Natural killer cell (primary cell): Measurements from ENCODE around the gene ELF5. TPM values are rescaled to one million over a fixed set of nuclear protein-coding genes. Genes with fewer than 3 reads are reported as not detected.

Source experiments
- ATAC-seq, 3 donors: fragments of 150-1000 bp in 2 of 3; fragments of 200-7000 bp in 1 of 3; cut with Tn5 transposase; 1 replicate in 1 of 3; 2 replicates in 2 of 3; pipeline ENCODE4 v1.10.0; 2021; ENCODE audit warnings: mild to moderate bottlenecking in 2 of 3, moderate library complexity in 2 of 3
- DNase-seq, 2 donors: peaks; one replicate each; pipeline versions ENCODE4 v3.0.0 to v3.0.0-alpha.2; 2013 to 2021; ENCODE audit warnings: mixed read lengths in 1 of 2
- H3K27ac ChIP-seq: one replicate; pipeline ENCODE4 v1.5.1; 2013; ENCODE audit warnings: mild to moderate bottlenecking, low read length
- H3K27me3 ChIP-seq: one replicate; pipeline ENCODE4 v1.6.1; 2013; ENCODE audit warnings: low read length; ENCODE audit not compliant: control insufficient read depth, insufficient read depth
- H3K36me3 ChIP-seq: one replicate; pipeline ENCODE4 v1.6.1; 2013; ENCODE audit warnings: low read length; ENCODE audit not compliant: control insufficient read depth, insufficient read depth
- H3K4me1 ChIP-seq: one replicate; pipeline ENCODE4 v1.6.1; 2013; ENCODE audit warnings: low read length; ENCODE audit not compliant: control insufficient read depth, insufficient read depth
- H3K4me3 ChIP-seq: one replicate; pipeline ENCODE4 v1.5.1; 2013; ENCODE audit warnings: low read length
- H3K9me3 ChIP-seq: one replicate; pipeline ENCODE4 v1.6.1; 2013; ENCODE audit warnings: low read length; ENCODE audit not compliant: control insufficient read depth, insufficient read depth
- H3K27ac Mint-ChIP-seq, 2 donors: one replicate each; pipeline ENCODE4 v1.8.0; 2022; ENCODE audit warnings: mild to moderate bottlenecking in 2 of 2, mixed read lengths in 2 of 2, moderate library complexity in 1 of 2
- H3K27me3 Mint-ChIP-seq, 2 donors: one replicate each; pipeline ENCODE4 v1.8.0; 2022; ENCODE audit warnings: low read depth in 2 of 2, mixed read lengths in 2 of 2
- H3K36me3 Mint-ChIP-seq: one replicate; pipeline ENCODE4 v1.8.0; 2022; ENCODE audit warnings: mixed read lengths
- H3K4me1 Mint-ChIP-seq, 2 donors: one replicate each; pipeline ENCODE4 v1.8.0; 2022; ENCODE audit warnings: mixed read lengths in 2 of 2
- H3K4me3 Mint-ChIP-seq: one replicate; pipeline ENCODE4 v1.8.0; 2022; ENCODE audit warnings: mild to moderate bottlenecking, moderate library complexity, mixed read lengths
- H3K9me3 Mint-ChIP-seq, 2 donors: one replicate each; pipeline ENCODE4 v1.8.0; 2022; ENCODE audit warnings: mixed read lengths in 2 of 2
- CTCF ChIP-seq: fragments of 200-600 bp; IDR thresholded peaks from one replicate; pipeline ENCODE4 v1.8.0; 2022; ENCODE audit warnings: antibody characterized with exemption
- WGBS: methylation state at CpG from one replicate; pipeline ENCODE4 v1.1.7; 2013; ENCODE audit warnings: missing lambda C conversion rate; ENCODE audit not compliant: insufficient coverage; 5-methylcytosine and 5-hydroxymethylcytosine counted together
- intact Hi-C: fragments of 100-400 bp; cut with micrococcal nuclease; formaldehyde crosslinking; loops from one replicate; pipeline ENCODE4 v1.14.2; 2022
- total RNA-seq, 4 donors: library from RNA; stranded (reverse); fragments of 120-200 nt in 1 of 4; gene quantifications; one replicate each; pipeline versions ENCODE4 v1.2.3 to v1.2.4, GENCODE V29; 2013 to 2022

The ELF5 gene
- total RNA-seq, 3 donors from 2014 or later (not counting 1 experiment from before 2014, with no cell fraction given): not detected

- Histone ChIP-seq H3K4me1 (no peaks in the 10 kb centered on the region), H3K27me3 (no peaks in the 10 kb centered on the region), H3K9me3 (no peaks in the 10 kb centered on the region), H3K27ac (no peak overlapping the region), H3K36me3 (no peaks in the 10 kb centered on the region), H3K4me3 (no peak overlapping the region)
- no peak overlapping the region for H3K27ac Mint-ChIP-seq
- DNase-seq (no peak), ATAC-seq (no peak)
- 96% methylated on average over 3 of the region's 3 CpGs for WGBS
- H3K9me3 Mint-ChIP-seq: no peaks in the 10 kb centered on the region
- H3K36me3 Mint-ChIP-seq: no peaks in the 10 kb centered on the region
- intact Hi-C loops: no loop called here
- peaks cover 0 to 7% of the 10 kb centered on the region in 2 donors for H3K4me1 Mint-ChIP-seq
- no peak overlapping the region for H3K4me3 Mint-ChIP-seq
- TF ChIP-seq CTCF: no peak
- H3K27me3 Mint-ChIP-seq: peaks cover 0 to 3% of the 10 kb centered on the region in 2 donors
Measured at GRCh38 chr11:34433899-34434298, 79.7 kb downstream of the ELF5 start.

- Mint-ChIP-seq H3K27me3 (peaks cover 0 to 3% of the 10 kb centered on the region in 2 donors), H3K4me1 (no peaks in the 10 kb centered on the region), H3K9me3 (no peaks in the 10 kb centered on the region), H3K36me3 (no peaks in the 10 kb centered on the region), H3K4me3 (no peak overlapping the region), H3K27ac (no peak overlapping the region)
- Histone ChIP-seq H3K4me3 (no peak overlapping the region), H3K27ac (no peak overlapping the region), H3K27me3 (no peaks in the 10 kb centered on the region), H3K36me3 (no peaks in the 10 kb centered on the region), H3K9me3 (no peaks in the 10 kb centered on the region), H3K4me1 (no peaks in the 10 kb centered on the region)
- TF ChIP-seq CTCF: no peak
- DNase-seq (no peak), ATAC-seq (no peak)
- intact Hi-C loops: no loop called here
- 82% methylated on average over 5 of the region's 5 CpGs for WGBS
Measured at GRCh38 chr11:34432822-34433221, 80.8 kb downstream of the ELF5 start.

- Histone ChIP-seq H3K27me3 (no peaks in the 10 kb centered on the region), H3K27ac (no peak overlapping the region), H3K4me1 (no peaks in the 10 kb centered on the region), H3K4me3 (no peak overlapping the region), H3K9me3 (no peaks in the 10 kb centered on the region), H3K36me3 (no peaks in the 10 kb centered on the region)
- ATAC-seq: no peak
- TF ChIP-seq CTCF: no peak
- intact Hi-C loops: no loop called here
- Mint-ChIP-seq H3K27ac (no peak overlapping the region), H3K9me3 (no peaks in the 10 kb centered on the region), H3K36me3 (no peaks in the 10 kb centered on the region), H3K4me3 (no peak overlapping the region), H3K27me3 (peaks cover 0 to 5% of the 10 kb centered on the region in 2 donors), H3K4me1 (no peaks in the 10 kb centered on the region)
- WGBS: 70% methylated on average over 4 of the region's 4 CpGs
- DNase-seq: no peak
Measured at GRCh38 chr11:34431979-34432378, 81.6 kb downstream of the ELF5 start.

Other genes starting within 250 kb of the ELF5 start
- gene ABTB2, start 155.8 kb downstream of the ELF5 start, total RNA-seq: 1 to 10 TPM in 2 of 3 donors, under 1 TPM in 1; 0.65 to 1.7 (median 1.1) TPM
- 10 to 100 TPM; 31.0 to 43.9 (median 36.3) TPM for gene CAT, start 74.9 kb downstream of the ELF5 start, total RNA-seq
- not detected for gene EHF, start 107.3 kb upstream of the ELF5 start, total RNA-seq